Parathyroid adenoma (tissue), 2 donors: ENCODE results near the gene EEPD1.

Experiments used
- H2AFZ ChIP-seq: fragments of 300-600 bp; sonication (generic); one replicate; pipeline ENCODE4 v1.7.0; 2017; ENCODE audit warnings: antibody characterized with exemption, mild to moderate bottlenecking
- H3K27ac ChIP-seq: fragments of 300-600 bp; sonication (generic); one replicate; pipeline ENCODE4 v1.7.0; 2017
- H3K27me3 ChIP-seq: fragments of 300-600 bp; sonication (generic); one replicate; pipeline ENCODE4 v1.7.0; 2017; ENCODE audit warnings: low read length; ENCODE audit not compliant: control insufficient read depth, insufficient read depth
- H3K36me3 ChIP-seq: fragments of 300-600 bp; sonication (generic); one replicate; pipeline ENCODE4 v1.7.0; 2017; ENCODE audit warnings: low read length; ENCODE audit not compliant: control insufficient read depth, insufficient read depth
- H3K4me1 ChIP-seq: fragments of 300-600 bp; sonication (generic); one replicate; pipeline ENCODE4 v1.7.0; 2017; ENCODE audit warnings: control low read depth
- H3K4me2 ChIP-seq: fragments of 300-600 bp; sonication (generic); one replicate; pipeline ENCODE4 v1.7.0; 2017; ENCODE audit warnings: low read length
- H3K4me3 ChIP-seq: fragments of 300-600 bp; sonication (generic); one replicate; pipeline ENCODE4 v1.7.0; 2017; ENCODE audit warnings: low read depth, low read length
- H3K79me2 ChIP-seq: fragments of 300-600 bp; sonication (generic); one replicate; pipeline ENCODE4 v1.7.0; 2017; ENCODE audit warnings: control low read depth
- H3K9ac ChIP-seq: fragments of 300-600 bp; sonication (generic); one replicate; pipeline ENCODE4 v1.7.0; 2017; ENCODE audit warnings: mild to moderate bottlenecking
- H3K9me3 ChIP-seq: fragments of 300-600 bp; sonication (generic); one replicate; pipeline ENCODE4 v1.7.0; 2017; ENCODE audit warnings: low read length; ENCODE audit not compliant: control insufficient read depth
- TF ChIP-seq, protein P1 (sequence below): fragments of 300-600 bp; sonication (generic); IDR thresholded peaks from one replicate; pipeline ENCODE4 v1.7.0; 2017; ENCODE audit warnings: antibody characterized with exemption, mild to moderate bottlenecking
- donor health status: primary hyperparathyroidism.

Gene EEPD1

DNA sequence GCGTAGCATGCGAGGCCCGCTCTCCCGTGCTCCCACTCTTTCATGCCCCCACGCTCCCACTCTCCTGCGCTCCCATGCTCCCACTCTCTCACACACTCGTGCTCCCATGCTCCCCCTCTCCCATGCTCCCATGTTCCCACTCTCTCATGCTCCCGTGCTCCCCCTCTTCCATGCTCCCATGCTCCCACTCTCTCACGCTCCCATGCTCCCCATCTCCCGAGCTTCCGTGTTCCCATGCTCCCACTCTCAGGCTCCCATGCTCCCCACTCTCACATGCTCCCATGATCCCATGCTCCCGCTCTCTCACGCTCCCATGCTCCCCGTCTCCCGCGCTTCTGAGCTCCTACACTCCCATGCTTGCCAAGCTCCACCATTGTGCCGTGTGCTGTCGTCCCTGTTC is 152.2 kb downstream of the EEPD1 start:
- Histone ChIP-seq H3K4me1 (peaks cover 7% of the 10 kb centered on the region), H3K27ac (no peak overlapping the region), H3K9ac (no peak overlapping the region), H3K27me3 (no peaks in the 10 kb centered on the region), H3K4me2 (no peak overlapping the region), H3K36me3 (no peaks in the 10 kb centered on the region), H3K9me3 (no peaks in the 10 kb centered on the region), H2AFZ (no peak overlapping the region), H3K4me3 (no peak overlapping the region), H3K79me2 (no peaks in the 10 kb centered on the region)
- TF ChIP-seq, protein P1, sequence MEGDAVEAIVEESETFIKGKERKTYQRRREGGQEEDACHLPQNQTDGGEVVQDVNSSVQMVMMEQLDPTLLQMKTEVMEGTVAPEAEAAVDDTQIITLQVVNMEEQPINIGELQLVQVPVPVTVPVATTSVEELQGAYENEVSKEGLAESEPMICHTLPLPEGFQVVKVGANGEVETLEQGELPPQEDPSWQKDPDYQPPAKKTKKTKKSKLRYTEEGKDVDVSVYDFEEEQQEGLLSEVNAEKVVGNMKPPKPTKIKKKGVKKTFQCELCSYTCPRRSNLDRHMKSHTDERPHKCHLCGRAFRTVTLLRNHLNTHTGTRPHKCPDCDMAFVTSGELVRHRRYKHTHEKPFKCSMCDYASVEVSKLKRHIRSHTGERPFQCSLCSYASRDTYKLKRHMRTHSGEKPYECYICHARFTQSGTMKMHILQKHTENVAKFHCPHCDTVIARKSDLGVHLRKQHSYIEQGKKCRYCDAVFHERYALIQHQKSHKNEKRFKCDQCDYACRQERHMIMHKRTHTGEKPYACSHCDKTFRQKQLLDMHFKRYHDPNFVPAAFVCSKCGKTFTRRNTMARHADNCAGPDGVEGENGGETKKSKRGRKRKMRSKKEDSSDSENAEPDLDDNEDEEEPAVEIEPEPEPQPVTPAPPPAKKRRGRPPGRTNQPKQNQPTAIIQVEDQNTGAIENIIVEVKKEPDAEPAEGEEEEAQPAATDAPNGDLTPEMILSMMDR, result no peak

DNA sequence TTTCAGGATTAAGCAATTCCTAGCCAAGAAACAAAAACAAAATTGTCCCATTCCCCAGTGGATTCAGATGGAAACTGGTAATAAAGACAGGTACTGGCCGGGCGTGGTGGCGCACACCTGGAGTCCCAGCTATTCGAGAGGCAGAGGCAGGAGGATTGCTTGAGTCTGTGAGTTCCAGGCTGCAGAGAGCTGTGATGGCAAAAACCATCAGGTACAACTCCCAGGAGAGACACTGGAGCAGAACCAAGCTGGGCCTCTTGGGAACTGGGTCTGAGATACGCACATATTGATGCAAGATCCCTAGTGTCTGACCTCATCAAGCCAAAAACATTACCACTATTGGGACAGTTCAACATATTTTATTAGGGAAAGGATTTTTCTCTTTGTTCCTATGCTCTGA is 152.6 kb downstream of the EEPD1 start:
- H3K4me1 ChIP-seq, result peaks cover 7% of the 10 kb centered on the region
- no peak overlapping the region for H3K4me3 ChIP-seq
- no peak overlapping the region for H3K4me2 ChIP-seq
- H3K79me2 ChIP-seq, result no peaks in the 10 kb centered on the region
- TF ChIP-seq, protein P1, result no peak
- no peak overlapping the region for H3K27ac ChIP-seq
- H3K9me3 ChIP-seq, result no peaks in the 10 kb centered on the region
- H3K36me3 ChIP-seq, result no peaks in the 10 kb centered on the region
- no peak overlapping the region for H2AFZ ChIP-seq
- no peaks in the 10 kb centered on the region for H3K27me3 ChIP-seq
- H3K9ac ChIP-seq, result no peak overlapping the region

DNA sequence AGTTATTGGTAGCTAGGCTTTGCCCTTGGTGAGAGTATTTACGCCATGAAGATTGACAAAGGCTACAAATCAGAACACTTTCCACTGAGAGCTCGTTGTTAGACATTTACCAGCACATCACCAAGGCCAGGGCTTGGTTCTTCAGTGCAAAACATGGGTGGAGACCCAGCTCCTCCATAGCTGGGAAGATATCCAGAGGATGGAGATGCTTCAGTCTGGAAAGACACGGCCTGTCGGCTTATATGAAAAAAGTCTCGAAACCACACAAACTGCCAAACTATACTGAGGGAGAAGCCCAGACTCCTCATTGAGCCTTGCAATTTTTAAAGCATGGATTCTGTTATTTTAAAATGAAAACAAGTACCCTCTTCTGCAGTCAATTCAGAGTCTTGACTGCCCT is 153.2 kb downstream of the EEPD1 start:
- Histone ChIP-seq H3K4me1 (peaks cover 7% of the 10 kb centered on the region), H3K4me2 (no peak overlapping the region), H3K9me3 (no peaks in the 10 kb centered on the region), H3K4me3 (no peak overlapping the region), H2AFZ (no peak overlapping the region), H3K27me3 (no peaks in the 10 kb centered on the region), H3K79me2 (no peaks in the 10 kb centered on the region), H3K27ac (no peak overlapping the region), H3K9ac (no peak overlapping the region), H3K36me3 (no peaks in the 10 kb centered on the region)
- TF ChIP-seq, protein P1, result no peak

DNA sequence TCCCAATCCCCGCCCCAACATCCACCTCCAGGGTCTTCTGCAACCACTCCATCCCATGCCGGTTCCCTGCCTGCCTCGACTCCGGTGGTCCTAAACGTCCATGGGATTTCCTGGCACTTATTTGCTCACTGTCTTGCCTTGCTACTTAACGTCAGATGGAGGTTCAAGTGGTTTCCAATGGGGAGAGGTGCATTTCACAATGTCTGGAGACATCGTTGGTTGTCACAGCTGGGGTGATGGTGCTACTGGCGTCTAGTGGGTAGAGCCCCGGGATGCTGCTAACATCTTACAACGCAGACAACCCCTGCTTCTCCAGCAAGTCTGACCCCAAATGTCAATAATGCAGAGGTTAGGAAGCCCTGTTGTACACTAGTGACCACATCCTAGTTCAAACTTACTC is 153.7 kb downstream of the EEPD1 start:
- no peaks in the 10 kb centered on the region for H3K79me2 ChIP-seq
- peaks cover 7% of the 10 kb centered on the region for H3K4me1 ChIP-seq
- no peak overlapping the region for H3K4me2 ChIP-seq
- no peaks in the 10 kb centered on the region for H3K27me3 ChIP-seq
- no peak overlapping the region for H2AFZ ChIP-seq
- H3K9me3 ChIP-seq, result no peaks in the 10 kb centered on the region
- H3K4me3 ChIP-seq, result no peak overlapping the region
- TF ChIP-seq, protein P1, result no peak
- H3K36me3 ChIP-seq, result no peaks in the 10 kb centered on the region
- H3K9ac ChIP-seq, result no peak overlapping the region
- no peak overlapping the region for H3K27ac ChIP-seq

DNA sequence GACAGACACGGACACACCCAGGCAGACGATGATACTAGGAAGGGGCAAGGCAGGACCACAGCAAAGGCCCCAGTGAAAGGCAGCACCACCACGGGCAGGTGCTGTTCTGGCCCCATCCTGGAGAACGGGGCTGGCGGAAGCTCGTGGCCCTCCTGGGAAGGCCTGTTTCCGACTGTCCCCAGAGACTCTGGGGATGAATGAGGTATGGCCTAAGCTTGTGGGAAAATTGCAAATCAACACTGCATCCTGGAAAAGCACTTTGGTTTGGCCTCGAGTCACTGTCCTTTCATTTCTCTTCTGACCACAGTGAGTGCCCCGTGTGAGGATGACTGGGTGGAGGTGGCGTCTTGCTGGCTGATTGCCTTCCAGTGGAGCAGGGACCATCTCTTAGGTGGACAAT is 155.0 kb downstream of the EEPD1 start:
- Histone ChIP-seq H3K9me3 (no peaks in the 10 kb centered on the region), H3K9ac (no peak overlapping the region)
- TF ChIP-seq, protein P1, result no peak

More for the DNA sequence above, 155.0 kb downstream of the EEPD1 start:
- no peak overlapping the region for H2AFZ ChIP-seq
- no peak overlapping the region for H3K27ac ChIP-seq
- no peaks in the 10 kb centered on the region for H3K79me2 ChIP-seq
- no peak overlapping the region for H3K4me3 ChIP-seq
- no peaks in the 10 kb centered on the region for H3K36me3 ChIP-seq
- peaks cover 6% of the 10 kb centered on the region for H3K4me1 ChIP-seq
- H3K27me3 ChIP-seq, result no peaks in the 10 kb centered on the region
- no peak overlapping the region for H3K4me2 ChIP-seq
